ENCODE data around the gene KRTAP10-2.
"Not testable (repeated sequence)": the region's sequence is repeated elsewhere in the genome, so short reads cannot be mapped to it uniquely, and the experiment has no call there.

KRTAP10-2 gene

GRCh38 chr21:44511938-44512275, 39.4 kb downstream of the KRTAP10-2 start:
- DNase-seq: no peak

- no peak for DNase-seq
Measured at GRCh38 chr21:44511219-44511937, 39.9 kb downstream of the KRTAP10-2 start.

- peak; percentile 80 for DNase-seq
Measured at GRCh38 chr21:44510508-44511218, 40.6 kb downstream of the KRTAP10-2 start.

GRCh38 chr21:44510109-44510507, 41.2 kb downstream of the KRTAP10-2 start:
- no peak for DNase-seq

GRCh38 chr21:44509539-44509938, 41.8 kb downstream of the KRTAP10-2 start:
- DNase-seq: no peak

GRCh38 chr21:44508711-44509445, 42.4 kb downstream of the KRTAP10-2 start:
- DNase-seq: no peak

- DNase-seq: no peak
Measured at GRCh38 chr21:44508426-44508710, 42.9 kb downstream of the KRTAP10-2 start.

- no peak for DNase-seq
Measured at GRCh38 chr21:44507673-44508425, 43.5 kb downstream of the KRTAP10-2 start.

GRCh38 chr21:44506279-44507255, 44.7 kb downstream of the KRTAP10-2 start:
- DNase-seq: no peak

- no peak for DNase-seq
Measured at GRCh38 chr21:44505673-44506278, 45.5 kb downstream of the KRTAP10-2 start.

GRCh38 chr21:44503901-44504399, 47.4 kb downstream of the KRTAP10-2 start:
- no peak for DNase-seq

- not testable (repeated sequence) for DNase-seq
Measured at GRCh38 chr21:44503006-44503889, 48.1 kb downstream of the KRTAP10-2 start.

- DNase-seq: no peak
Measured at GRCh38 chr21:44502171-44502958, 48.9 kb downstream of the KRTAP10-2 start.
